ENCODE data around the gene DDAH2.

Gene DDAH2

DNA sequence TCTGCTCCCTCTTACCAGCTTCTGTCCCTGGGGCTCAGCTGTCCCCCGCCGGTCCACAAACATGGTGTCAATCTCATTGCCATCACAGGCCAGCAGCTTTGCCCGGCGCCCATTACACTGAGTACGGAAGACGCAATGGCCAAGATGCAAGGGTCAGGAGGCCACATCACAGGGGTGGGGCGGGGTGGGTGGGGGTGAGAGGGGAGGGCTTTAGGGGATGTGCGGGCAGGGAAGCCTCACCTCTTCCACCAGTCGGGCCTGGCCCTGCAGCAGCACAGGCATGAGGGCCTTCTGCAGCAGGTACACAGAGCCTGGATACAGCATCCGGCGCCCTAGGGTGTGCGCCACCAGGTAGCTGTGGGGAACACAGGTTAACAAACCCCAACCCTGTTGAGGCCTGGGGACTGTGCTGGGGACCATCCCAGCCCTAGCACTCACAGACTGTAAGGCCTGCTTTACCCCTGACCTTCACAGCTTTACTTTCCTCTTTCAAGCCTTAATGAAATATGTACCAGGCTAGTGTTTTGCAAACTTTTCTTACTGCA, 37.5 kb downstream of the DDAH2 start:
- Histone ChIP-seq H3K9me3 (no peaks in the 10 kb centered on the region), H3K4me3 (ENCODE audit: low read depth, low read length) (no peak overlapping the region), H3K27me3 (no peaks in the 10 kb centered on the region), H3K36me3 (no peaks in the 10 kb centered on the region; the same call in none of the 2 replicates), H3K4me1 (no peaks in the 10 kb centered on the region)
- TF ChIP-seq, protein P1, sequence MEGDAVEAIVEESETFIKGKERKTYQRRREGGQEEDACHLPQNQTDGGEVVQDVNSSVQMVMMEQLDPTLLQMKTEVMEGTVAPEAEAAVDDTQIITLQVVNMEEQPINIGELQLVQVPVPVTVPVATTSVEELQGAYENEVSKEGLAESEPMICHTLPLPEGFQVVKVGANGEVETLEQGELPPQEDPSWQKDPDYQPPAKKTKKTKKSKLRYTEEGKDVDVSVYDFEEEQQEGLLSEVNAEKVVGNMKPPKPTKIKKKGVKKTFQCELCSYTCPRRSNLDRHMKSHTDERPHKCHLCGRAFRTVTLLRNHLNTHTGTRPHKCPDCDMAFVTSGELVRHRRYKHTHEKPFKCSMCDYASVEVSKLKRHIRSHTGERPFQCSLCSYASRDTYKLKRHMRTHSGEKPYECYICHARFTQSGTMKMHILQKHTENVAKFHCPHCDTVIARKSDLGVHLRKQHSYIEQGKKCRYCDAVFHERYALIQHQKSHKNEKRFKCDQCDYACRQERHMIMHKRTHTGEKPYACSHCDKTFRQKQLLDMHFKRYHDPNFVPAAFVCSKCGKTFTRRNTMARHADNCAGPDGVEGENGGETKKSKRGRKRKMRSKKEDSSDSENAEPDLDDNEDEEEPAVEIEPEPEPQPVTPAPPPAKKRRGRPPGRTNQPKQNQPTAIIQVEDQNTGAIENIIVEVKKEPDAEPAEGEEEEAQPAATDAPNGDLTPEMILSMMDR (IDR thresholded peaks at IDR 0.05; ENCODE audit: low read depth, low read length), result no peak
- DNase-seq, result no peak

DNA sequence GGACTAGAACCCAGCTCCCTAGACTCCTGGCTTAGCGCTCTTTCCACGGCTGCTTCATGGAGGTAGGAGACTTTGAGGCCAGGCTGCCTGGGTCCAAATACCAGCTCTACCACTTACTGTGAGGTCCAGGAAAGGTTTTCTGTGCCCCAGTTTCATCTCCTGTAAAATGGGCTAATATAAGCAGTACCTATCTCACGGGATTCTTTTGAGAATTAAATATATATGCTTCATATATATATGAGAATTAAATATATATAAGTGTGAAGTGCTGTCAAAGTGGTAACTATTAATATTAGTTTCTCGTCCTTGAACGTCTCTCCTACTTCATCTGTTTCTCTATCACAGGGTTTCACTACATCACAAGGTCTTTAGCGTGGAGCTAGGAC, 38.0 kb downstream of the DDAH2 start:
- DNase-seq, result no peak
- TF ChIP-seq, protein P1 (IDR thresholded peaks at IDR 0.05; ENCODE audit: low read depth, low read length), result no peak
- Histone ChIP-seq H3K9me3 (no peaks in the 10 kb centered on the region), H3K36me3 (no peaks in the 10 kb centered on the region; the same call in none of the 2 replicates), H3K4me3 (ENCODE audit: low read depth, low read length) (no peak overlapping the region), H3K4me1 (no peaks in the 10 kb centered on the region), H3K27me3 (no peaks in the 10 kb centered on the region)

DNA sequence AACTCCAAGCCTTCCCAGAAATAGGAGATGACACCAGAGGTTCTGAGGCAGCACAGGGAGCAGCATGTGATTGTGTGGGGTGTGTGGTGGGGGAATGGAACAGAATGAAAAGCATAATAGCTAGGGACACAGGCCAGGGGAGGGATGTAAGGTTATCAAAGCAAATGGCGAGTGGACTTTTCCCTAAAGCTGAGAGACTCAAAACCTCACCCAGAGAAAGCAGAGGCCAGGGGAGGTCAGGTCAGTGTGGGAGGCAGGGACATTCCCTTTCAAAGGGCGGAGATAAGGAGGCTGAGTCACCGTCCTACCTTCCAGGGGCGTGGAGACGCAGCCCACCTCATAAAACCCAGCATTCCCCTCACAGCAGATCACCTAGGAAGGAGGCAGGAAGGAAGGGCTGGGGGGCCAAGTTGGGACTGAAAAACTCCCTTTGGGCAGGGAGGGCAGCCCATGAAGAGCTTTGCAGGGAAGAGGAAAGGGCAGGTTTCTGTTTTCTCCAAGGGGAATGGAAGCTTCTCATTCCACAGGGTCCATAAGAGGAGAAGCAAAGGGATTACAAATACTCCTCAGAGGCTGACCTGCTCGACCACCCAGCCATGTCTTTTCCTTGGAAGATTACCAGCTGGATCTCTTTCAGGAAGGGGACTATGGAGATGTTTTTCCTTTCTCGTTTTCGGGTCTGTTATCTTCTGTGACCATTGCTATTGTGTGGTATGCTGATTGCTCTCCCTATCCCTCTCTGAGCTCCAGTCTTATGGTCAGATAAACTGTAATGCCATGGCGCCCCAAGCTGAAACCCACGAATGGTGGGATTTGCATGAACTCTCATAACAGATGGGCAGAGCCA, 38.6 kb downstream of the DDAH2 start:
- TF ChIP-seq, protein P1 (IDR thresholded peaks at IDR 0.05; ENCODE audit: low read depth, low read length), result no peak
- Histone ChIP-seq H3K4me3 (ENCODE audit: low read depth, low read length) (no peak overlapping the region), H3K9me3 (no peaks in the 10 kb centered on the region), H3K4me1 (no peaks in the 10 kb centered on the region), H3K36me3 (no peaks in the 10 kb centered on the region; the same call in none of the 2 replicates), H3K27me3 (no peaks in the 10 kb centered on the region)
- no peak for DNase-seq

DNA sequence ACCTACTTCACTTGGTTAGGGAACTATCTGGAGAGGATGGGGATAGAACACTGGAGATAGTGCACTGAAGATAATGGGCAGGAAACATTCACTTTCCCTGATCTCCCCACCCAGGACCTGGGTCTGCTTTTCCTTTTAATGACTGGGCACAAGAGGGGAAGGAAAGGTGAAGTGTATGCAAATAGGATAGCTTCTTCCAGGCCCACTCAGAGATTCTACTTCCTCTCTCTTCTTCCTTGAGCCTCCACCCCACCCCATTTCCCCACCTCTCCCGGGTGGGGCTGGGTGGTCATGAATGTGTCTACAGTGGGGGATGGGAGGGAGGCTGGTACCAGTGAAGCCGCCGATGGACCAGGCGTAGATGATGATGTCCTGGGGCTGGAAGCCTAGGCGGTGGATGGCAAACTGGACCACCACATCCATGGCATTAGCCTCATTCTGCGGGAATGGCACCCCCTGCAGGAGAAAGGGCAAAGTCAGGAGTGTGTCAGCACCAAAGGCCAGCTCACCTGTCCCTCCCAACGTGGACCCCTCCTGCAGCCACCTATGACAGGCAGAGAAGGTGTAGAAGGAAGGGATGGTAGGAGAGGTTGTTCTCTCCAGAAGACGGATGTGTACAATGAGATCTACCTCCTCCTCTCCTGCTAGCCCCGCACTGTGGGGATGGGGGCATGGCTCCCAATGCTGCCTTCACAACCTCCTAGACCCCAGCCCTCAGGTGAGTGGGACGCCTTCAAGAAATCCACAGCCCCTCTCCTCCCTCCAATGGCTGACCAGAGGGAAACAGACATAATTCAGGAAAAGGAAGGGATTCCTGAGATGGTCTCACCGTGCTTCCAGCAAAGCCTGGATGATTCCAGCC, 39.6 kb downstream of the DDAH2 start:
- no peaks in the 10 kb centered on the region for H3K36me3 ChIP-seq

DNA sequence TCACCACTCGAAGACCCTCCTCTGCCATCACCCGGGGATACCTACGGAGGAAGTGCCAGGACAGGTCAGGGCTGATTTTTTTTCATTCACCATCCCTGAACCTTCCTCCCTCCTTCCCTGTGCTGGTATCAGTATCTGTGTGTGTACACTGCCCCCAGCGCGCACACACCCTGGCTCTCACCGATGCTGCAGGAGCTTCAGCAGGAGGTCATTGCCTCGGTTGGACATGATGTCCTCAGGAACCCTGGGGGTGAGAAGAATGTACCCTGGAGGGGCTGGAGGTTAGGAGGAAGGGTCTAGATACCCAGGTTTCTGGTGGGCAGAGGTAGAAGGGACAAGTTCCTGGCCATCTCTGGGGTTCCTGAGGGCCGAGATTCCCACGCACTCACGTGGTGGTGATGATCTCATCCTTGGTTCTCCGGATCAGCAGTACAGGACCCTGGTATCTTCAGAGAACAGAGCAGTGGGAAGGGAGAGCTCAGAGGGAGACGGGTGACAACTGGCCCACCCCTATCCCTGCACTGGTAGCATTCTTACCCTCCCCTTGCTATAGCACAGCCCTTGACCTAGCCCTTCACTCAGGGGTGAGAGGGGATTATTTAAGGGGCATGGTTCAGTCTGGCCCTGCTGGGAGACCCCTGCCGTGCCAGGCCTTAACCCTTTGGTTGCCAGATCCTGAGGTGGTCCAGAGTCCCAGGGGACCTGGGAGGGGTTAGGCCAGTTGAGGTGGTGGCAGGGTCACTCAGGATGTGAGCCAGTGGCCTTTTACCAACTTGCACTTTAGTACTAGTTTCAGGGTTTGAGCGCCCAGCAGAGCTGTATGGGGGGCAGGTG, 41.0 kb downstream of the DDAH2 start:
- no peaks in the 10 kb centered on the region for H3K9me3 ChIP-seq
- H3K27me3 ChIP-seq, result no peaks in the 10 kb centered on the region
- H3K36me3 ChIP-seq, result no peaks in the 10 kb centered on the region
- no peak for DNase-seq
- H3K4me3 ChIP-seq (ENCODE audit: low read depth, low read length), result no peak overlapping the region
- TF ChIP-seq, protein P1 (IDR thresholded peaks at IDR 0.05; ENCODE audit: low read depth, low read length), result no peak
- no peaks in the 10 kb centered on the region for H3K4me1 ChIP-seq

More for the DNA sequence above, 39.6 kb downstream of the DDAH2 start:
- no peak overlapping the region for H3K4me3 ChIP-seq (ENCODE audit: low read depth, low read length)
- DNase-seq, result peak; percentile 24
- H3K4me1 ChIP-seq, result no peaks in the 10 kb centered on the region
- H3K9me3 ChIP-seq, result no peaks in the 10 kb centered on the region
- H3K27me3 ChIP-seq, result no peaks in the 10 kb centered on the region
- TF ChIP-seq, protein P1 (IDR thresholded peaks at IDR 0.05; ENCODE audit: low read depth, low read length), result peak; percentile 51

Measured in BE2C (cell line).